Activated T-cell treated with anti-CD3 and anti-CD28 coated beads, Interleukin-2, amount 50 U/mL, for 1 hour (primary cell): ENCODE results near the gene LGI1.
"Not testable (repeated sequence)": the region's sequence is repeated elsewhere in the genome, so short reads cannot be mapped to it uniquely, and the experiment has no call there.

Experiments used
- DNase-seq: peaks from one replicate; pipeline ENCODE4 v3.0.0-alpha.2; 2020

LGI1 gene

DNA sequence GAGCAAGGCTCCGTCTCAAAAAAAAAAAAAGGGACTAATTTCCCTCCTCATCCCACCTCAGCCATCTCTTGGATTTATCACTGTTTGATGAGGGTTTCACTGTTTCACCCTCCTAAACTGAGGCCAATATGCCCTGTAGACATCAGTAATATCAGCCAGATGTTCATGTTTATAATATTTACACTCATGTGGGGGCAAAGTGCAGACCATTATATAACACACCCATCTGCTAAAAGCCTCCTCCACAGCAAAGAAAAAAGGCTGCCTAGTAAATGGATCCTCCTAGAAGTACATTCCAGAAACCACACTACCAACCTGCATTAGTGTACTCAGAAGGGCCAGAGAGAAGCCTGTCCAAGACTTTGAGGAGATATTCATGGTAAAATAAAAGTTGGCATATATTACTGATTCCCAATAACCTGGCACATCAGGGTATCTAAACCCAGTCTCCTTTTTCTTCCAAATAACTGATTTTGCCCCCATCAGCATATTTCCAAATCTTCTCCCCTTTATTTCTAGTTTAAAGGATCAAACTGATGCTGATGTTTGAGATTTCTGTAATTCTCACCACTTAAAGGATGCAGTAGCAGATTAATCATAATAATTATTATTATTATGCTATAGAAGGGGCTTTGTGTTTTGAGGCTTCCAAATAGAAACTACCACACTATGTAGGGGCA is 55.1 kb downstream of the LGI1 start:
- DNase-seq: no peak

DNA sequence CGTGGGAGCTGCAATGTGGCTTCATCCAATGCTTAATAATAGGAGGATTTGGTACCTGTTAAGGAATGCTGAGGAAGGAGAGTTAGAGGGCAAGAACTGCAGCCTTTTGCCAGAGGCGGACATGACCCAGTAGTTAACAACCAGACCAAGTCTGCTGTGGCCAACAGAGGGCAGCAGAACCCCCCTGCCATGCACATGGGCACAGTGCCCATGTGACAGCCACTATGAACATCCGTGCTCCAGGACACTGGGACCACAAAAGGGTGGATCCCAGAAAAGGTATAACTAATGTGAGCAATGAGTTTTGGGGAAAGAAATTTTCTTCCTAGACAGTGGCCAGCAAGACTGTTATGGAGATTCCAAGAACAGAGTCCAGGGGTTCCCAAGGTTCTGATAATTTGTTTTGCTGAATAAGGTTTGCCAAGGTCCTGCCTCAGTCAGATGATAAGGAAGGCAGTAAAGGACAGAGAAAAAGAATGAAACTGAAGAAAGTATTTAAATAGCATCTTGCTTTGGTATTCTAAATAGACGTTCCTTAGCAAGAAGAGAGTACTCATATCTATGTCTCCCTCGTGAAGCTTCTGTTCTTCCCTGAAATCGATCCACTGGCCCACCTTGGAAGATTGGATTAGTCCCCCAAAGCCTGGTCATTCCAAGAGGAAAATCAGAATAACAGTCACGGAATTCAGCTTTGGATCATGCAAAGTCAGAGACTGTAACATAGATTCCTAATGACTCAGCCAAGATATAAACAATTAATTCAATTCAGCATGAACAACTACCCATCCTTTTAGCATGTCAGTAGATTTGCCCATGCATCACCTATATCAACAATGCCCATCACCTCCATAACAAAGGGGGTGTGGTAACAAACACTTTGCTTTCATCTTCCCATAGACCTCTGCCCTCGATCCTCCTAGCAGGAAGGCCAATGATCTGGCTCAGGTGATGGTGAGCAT is 56.0 kb downstream of the LGI1 start:
- peak; percentile 27 for DNase-seq

DNA sequence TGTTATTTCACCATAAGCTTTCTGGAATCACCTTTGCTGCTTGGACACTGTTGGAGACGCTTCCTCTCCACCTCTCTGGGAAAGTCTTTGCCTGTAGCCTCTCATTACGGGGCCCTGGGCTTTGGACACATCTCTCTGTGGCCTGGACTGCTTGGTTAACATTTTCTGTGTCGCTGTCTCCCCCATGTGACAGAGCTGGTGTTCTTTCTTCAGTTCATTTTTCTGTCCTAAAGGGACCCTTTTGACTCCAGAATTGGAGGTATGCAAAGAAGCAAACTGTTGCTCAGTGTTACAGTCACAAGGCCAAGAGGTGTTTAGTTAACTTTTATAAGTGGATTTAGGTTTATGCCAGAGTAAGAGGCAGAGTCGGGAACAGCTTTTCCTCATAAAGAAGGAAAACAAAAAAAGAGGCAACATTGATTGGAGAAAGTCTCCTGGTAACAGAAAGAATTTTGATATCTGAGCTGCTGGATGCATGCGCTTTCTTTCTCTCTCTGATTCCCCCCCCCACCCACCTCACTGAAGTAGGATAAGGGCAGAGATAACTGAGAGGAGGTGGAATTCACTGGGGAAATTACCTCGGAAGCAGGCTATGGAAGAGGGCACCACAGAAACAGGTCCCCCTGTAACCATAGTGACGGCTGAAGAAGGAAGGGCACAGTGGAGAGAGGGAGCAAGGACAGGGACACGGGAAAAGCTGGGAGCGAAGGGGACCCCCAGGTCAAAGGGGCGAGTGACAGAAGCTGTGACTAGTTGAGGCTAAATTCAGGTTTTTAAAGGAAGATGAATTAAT is 57.8 kb downstream of the LGI1 start:
- DNase-seq: no peak

DNA sequence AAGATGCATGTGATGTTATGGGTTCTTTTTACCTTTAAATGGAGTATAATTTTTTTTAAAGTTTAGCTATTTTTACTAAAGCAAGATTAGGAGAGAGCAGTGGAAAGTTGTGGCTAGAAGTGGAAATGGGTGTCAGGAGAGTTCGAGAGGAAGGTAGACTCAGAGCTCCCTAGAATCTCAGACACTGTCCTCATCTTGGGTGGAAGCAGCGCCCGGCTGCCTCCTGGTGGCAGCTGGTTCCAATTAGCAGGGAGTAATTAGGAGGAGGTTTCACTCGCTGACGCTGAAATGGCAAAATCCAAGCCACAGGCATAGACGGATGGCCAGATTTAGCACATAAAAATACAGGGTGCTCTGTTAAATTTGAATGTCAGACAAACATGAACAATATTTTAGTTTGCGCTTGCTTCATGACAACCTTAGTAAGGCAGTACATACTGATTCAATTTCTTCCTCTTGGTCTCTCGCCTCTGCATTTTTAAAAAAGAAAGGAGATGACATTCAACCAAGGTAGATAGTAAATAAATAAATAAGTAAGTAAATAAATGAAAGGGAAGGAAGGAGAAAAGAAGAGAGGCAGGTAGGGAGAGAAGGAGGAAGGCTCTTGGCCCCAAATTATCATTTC is 58.5 kb downstream of the LGI1 start:
- peak; percentile 27 for DNase-seq

DNA sequence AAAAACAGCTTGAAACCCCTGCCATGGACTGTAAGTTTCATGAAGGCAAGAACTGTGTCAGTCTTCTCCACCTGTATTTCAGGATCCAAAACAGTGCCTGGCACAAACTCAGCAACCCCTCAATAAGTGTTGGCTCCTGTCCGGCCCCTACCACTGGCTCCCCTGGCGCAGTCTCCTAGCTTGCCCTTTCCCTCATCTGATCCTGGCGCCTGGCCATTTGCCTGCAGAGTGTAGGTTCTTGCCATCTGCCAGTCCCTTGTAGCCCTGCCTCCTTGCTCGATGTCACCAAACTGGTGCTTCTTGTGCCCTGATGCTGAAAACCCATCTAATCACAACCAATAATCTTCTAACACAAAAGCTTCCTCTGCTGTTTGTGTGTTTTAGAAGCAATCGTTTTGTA is 60.4 kb downstream of the LGI1 start:
- DNase-seq: no peak

DNA sequence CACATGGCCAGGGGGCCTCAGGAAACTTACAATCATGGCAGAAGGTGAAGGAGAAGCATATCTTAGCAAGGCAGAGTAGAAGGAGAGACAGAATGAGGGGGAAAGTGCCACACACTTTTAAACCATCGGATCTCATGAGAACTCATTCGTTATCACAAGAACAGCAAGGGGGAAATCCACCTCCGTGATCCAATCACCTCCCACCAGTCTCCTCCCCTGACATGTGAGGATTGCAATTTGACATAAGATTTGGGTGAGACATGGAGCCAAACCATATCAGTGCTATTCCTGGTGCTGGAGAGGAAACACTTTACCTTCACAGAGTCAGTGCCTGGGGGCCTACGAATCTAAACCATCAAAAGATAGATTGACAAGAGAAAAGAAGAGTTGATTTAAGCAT is 61.8 kb downstream of the LGI1 start:
- no peak for DNase-seq

DNA sequence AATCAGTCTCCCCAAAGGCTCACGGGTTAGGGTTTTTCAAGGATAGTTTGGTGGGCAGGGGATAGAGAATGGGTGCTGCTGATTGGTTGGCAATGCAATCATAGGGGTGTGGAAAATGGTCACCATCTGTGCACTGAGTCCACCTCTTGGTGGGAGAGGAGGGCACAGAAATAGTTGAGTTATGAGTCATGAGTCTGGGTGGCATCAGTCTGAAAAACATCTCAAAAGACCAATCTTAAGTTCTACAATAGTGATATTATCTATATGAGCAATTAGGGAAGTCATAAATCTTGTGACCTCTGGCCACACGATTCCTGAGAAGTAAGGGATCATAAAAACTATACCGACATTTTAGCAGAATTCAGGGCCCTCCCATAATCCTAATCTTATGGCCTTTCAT is 62.7 kb downstream of the LGI1 start:
- no peak for DNase-seq

DNA sequence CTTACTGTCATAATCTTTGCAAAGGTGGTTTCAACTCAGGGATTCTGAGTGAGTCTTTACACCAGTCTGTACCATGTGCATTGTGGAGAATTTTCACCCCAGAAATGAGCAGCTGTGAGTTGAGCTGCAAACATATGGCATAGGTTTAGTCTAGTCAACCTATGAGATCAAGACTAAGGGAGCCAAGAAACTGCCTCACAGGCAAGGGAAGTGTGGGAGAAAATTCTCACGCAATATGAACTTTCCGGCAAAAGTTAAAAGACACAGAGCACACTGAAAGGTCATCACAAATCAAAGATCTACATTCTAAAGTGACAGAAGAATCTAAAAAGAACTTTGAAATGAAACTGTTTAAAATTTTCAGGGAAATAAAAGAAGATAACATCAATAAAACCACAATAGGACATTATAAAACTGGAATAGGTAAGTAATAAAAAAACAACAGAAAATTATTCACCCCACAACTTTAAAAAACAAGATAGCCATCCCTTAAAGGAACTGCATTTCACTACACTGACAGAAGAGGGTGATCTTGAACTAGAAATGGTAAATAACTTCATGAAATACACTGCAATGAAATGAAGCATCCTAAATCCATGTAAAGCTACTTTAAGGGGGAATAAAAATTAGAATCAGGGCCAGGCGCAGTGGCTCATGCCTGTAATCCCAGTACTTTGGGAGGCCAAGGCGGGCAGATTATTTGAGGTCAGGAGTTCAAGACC is 63.5 kb downstream of the LGI1 start:
- DNase-seq: no peak

DNA sequence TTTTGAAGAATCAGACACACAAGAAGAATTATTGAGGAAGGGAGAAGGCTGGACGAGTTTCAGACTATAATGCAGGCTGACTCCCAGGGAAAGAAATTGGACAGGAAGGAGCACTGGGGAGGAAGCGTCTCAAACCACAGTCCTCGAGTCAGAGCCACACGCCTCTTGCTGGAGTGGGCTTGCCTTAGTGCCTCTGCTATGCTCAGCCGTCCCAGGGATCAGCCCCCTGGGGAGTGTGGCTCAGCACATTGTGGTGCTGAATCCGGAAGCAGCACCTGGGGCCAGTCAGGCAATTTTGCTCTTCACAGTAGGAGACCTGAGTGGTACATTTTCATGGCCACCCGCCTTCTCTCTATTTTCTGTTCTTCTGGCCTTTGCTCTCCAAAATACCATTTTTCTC is 68.6 kb downstream of the LGI1 start:
- no peak for DNase-seq

DNA sequence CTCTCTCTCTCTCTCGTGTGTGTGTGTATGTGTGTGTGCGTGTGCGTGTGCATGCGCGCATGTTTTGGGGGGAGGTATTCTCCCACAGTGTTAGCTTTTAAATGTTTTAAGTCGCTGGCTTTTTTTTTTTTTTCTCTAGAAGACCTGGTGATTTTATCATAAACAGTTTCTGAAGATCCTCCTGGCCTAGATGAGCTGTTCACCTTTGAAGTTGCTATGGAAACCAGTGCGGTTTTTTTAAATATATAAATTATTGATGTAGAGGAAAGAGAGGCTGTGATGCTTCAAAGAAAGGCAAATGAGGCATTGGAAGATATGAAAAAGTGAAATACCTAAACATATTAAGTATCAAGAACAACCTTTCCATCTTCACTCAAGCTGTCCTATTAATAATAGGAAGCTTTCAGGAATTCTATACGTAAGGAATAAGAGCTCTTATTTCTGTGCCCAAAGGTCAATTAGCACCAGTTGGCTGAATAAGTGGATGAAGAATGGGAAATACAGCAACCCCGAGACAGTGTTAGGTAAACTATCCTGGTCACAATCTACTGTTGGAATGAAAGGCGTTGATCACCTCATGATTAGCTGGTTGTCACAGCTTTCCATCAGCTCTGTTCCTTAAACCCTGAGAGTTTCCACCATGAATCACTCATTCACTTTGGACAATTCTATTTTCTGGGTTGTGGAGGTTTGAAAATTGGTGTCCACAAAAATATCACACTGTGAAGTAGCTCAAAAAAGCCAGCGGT is 69.5 kb downstream of the LGI1 start:
- DNase-seq: no peak

DNA sequence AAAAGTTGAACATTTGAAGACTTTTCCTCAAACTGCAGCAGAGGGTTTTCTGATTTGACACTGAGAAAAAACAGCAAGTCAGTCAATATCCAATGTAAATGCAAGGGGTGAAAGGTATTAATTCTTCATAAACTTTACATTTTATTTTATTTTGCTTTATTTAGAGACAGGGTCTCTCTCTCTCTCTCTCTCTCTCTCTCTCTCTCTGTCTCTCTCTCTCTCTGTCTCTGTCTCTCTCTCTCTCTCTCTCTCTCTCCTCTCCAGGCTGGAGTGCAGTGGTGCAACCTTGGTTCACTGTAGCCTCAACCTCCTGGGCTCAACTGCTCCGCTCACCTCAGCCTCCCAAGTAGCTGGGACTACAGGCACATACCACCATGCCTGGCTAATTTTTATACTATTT is 73.3 kb downstream of the LGI1 start:
- not testable (repeated sequence) for DNase-seq

DNA sequence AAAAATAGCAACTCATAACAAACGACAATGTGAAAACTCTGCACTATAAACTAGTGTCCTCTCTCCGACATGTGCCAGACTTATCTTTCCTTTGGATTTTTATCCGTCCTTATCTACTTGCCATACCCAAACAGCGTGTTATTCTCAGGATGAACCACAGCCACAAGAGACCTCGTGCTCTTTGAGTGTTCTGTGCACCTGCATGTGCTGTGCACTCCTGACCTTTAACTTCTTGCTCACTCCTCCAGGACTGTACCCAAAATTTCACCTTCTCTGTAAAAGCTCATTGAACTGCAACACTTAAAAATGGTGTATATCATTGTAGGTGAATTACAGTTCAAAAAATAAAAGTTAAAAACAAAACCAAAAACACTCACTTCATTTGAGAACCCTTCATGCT is 78.0 kb downstream of the LGI1 start:
- no peak for DNase-seq

DNA sequence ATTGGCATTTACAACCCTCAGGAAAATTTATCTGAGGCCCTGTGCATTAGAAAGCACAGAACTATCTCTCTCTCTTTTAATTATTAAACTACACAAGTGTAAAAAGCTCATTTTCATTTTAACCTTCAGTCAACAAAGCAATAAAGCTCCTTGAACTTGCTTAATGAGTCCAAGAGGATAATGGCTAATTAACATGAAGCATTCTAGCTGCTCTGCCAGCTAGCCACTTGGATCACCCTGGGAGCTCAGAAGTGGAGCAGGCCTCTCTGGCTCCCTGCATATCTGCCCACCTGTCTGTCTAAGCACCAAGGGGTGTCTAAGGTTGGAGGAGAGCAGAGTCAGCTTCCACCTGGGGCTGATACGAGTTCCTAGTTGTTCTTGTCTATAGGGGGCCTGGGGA is 80.1 kb downstream of the LGI1 start:
- DNase-seq: no peak

DNA sequence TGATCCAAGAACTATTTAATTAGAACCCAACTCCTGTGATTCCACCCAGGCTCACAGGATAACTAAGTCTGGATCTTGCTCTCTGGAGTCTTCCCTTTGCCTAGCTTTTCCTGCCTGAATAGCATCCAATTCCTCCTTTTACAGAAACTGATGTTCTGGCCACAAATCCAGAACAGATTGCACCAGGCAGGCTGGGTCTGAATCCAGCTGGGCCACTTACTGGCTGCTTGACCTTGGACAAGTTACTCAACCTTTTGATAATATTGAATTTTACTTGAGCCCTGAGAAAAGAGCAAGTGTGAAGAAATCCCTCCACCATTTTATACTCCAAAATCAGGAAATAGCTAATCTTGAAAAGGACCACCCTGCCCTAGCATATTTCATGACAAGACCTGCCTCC is 80.5 kb downstream of the LGI1 start:
- DNase-seq: no peak

DNA sequence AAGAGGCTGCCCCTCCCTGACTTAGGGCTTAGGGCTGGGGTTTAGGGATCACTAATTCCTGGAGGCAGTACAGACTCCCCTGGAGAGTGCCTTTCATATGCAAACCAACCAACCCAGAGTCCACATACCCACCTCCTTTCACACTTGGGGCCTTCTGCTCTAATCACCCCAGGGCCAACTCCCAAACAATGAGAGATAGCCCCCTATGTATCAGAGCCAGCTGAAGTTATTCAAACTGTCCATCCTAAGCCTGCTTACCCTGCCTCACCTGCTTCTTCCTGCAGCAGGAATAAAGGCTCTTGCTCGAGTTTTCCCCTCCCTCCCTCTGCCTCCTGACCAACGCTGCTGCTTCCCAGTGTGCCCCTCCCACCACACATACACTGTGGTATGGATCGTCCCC is 84.2 kb downstream of the LGI1 start:
- DNase-seq: no peak

DNA sequence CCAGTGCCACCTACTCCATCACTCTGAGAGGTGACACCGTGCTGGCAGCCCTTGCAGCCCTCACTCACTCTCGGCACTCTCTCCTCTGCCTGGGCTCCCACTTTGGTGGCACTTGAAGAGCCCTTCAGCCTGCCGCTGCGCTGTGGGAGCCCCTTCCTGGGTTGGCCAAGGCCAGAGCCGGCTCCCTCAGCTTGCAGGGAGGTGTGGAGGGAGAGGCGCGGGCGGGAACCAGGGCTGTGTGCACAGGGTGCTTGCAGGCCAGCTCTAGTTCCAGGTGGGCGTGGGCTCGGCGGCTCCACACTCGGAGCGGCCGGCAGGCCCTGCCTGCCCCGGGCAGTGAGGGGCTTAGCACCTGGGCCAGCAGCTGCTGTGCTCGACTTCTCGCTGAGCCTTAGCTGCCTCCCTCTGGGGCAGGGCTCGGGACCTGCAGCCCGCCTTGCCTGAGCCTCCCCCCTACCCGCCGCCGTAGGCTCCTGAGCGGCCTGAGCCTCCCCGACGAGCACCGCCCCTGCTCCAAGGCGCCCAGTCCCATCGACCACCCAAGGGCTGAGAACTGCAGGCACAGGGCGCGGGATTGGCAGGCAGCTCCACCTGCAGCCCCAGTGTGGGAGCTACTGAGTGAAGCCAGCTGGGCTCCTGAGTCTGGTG is 87.4 kb downstream of the LGI1 start:
- no peak for DNase-seq
